PC-3 (cell line): ENCODE measurements around the gene GOSR1. TPM values are rescaled to one million over a fixed set of nuclear protein-coding genes. Genes with fewer than 3 reads are reported as not detected.
"Not testable (repeated sequence)": the region's sequence is repeated elsewhere in the genome, so short reads cannot be mapped to it uniquely, and the experiment has no call there.

ENCODE experiments used
- ATAC-seq: fragments of 200-7000 bp; cut with Tn5 transposase; 2 replicates; pipeline ENCODE4 v1.9.1; 2020; ENCODE audit warnings: mild to moderate bottlenecking, moderate library complexity
- BruUV-seq: library from RNA; stranded (reverse); fragments of 400-500 nt; replicated peaks from 2 replicates; lab custom pipeline; 2021; lab: Mats Ljungman, UMichigan
- CTCF ChIA-PET: fragments of 300-600 bp; sonication (Branson Sonifier 250); formaldehyde crosslinking; loops from one replicate; lab custom pipeline; 2022; ENCODE audit warnings: antibody characterized with exemption; lab: Charles Lee
- POLR2A ChIA-PET: fragments of 300-600 bp; sonication (Branson Sonifier 250); formaldehyde crosslinking; loops from one replicate; lab custom pipeline; 2022; ENCODE audit warnings: antibody characterized with exemption; ENCODE audit not compliant: unreplicated experiment; lab: Charles Lee
- DNase-seq: peaks from one replicate; pipeline ENCODE4 v3.0.0-alpha.2; 2015
- H2AFZ ChIP-seq: fragments of 300-600 bp; sonication (generic); 2 replicates; pipeline ENCODE4 v1.6.0; 2016; ENCODE audit warnings: antibody characterized with exemption, low read length
- H3F3A ChIP-seq: fragments of 300-600 bp; sonication (generic); one replicate; pipeline ENCODE4 v1.6.0; 2017; ENCODE audit warnings: antibody characterized with exemption, low read length, control low read depth, mild to moderate bottlenecking; ENCODE audit not compliant: unreplicated experiment
- H3K27ac ChIP-seq: fragments of 300-600 bp; sonication (generic); 2 replicates; pipeline ENCODE4 v1.5.1; 2016; ENCODE audit warnings: mild to moderate bottlenecking, low read length
- H3K27me3 ChIP-seq: fragments of 300-600 bp; sonication (generic); 2 replicates; pipeline ENCODE4 v1.6.1; 2016; ENCODE audit warnings: low read length, mixed read lengths
- H3K36me3 ChIP-seq: fragments of 300-600 bp; sonication (generic); 2 replicates; pipeline ENCODE4 v1.6.1; 2016; ENCODE audit warnings: low read depth, mixed run types, low read length, mixed read lengths
- H3K4me1 ChIP-seq: fragments of 300-600 bp; sonication (generic); 2 replicates; pipeline ENCODE4 v1.5.1; 2016; ENCODE audit warnings: low read length; ENCODE audit not compliant: insufficient read depth
- H3K4me2 ChIP-seq: fragments of 300-600 bp; sonication (generic); 2 replicates; pipeline ENCODE4 v1.6.0; 2016; ENCODE audit warnings: low read length
- H3K4me3 ChIP-seq: fragments of 300-600 bp; sonication (generic); 2 replicates; pipeline ENCODE4 v1.5.1; 2016; ENCODE audit warnings: mild to moderate bottlenecking, low read length, mixed read lengths
- H3K79me2 ChIP-seq: fragments of 300-600 bp; sonication (generic); 2 replicates; pipeline ENCODE4 v1.6.1; 2017; ENCODE audit warnings: low read length, mixed read lengths
- H3K9ac ChIP-seq: fragments of 300-600 bp; sonication (generic); 2 replicates; pipeline ENCODE4 v1.6.0; 2016; ENCODE audit warnings: mild to moderate bottlenecking, low read length
- H3K9me2 ChIP-seq: fragments of 300-600 bp; sonication (generic); replicated peaks from 2 replicates; pipeline ENCODE4 v1.6.1; 2016; ENCODE audit warnings: mixed run types, low read length, mixed read lengths
- H3K9me3 ChIP-seq: fragments of 300-600 bp; sonication (generic); 2 replicates; pipeline ENCODE4 v1.6.1; 2016; ENCODE audit warnings: low read length, mixed read lengths
- H4K20me1 ChIP-seq: fragments of 300-600 bp; sonication (generic); 2 replicates; pipeline ENCODE4 v1.6.1; 2016; ENCODE audit warnings: low read length, mixed read lengths
- CTCF ChIP-seq: fragments of 300-600 bp; sonication (generic); conservative IDR thresholded peaks from 2 replicates; pipeline ENCODE4 v1.5.1; 2017; ENCODE audit warnings: antibody characterized with exemption, low read depth, mild to moderate bottlenecking, low read length
- EZH2 ChIP-seq: fragments of 300-600 bp; sonication (generic); IDR thresholded peaks from one replicate; pipeline ENCODE4 v1.6.1; 2017; ENCODE audit warnings: antibody characterized with exemption, mild to moderate bottlenecking, low read length; ENCODE audit not compliant: unreplicated experiment
- EZH2phosphoT487 ChIP-seq: fragments of 300-600 bp; sonication (generic); IDR thresholded peaks from 2 replicates; pipeline ENCODE4 v1.6.1; 2018; ENCODE audit warnings: mild to moderate bottlenecking, antibody characterized with exemption, low read length, borderline replicate concordance
- intact Hi-C: fragments of 100-400 bp; cut with micrococcal nuclease; formaldehyde crosslinking; loops from 2 replicates; pipeline ENCODE4 v1.9.0; 2023
- total RNA-seq: library from RNA; depleted of rRNA; stranded (reverse); fragments of >200 nt; gene quantifications from 2 replicates; pipeline ENCODE4 v1.2.3, GENCODE V29; 2014

GOSR1 gene
- total RNA-seq, 1 experiment from 2014 or later: 22.2 TPM

GRCh38 chr17:30443721-30444120 lies 33.5 kb upstream of the GOSR1 start:
- Histone ChIP-seq H3K4me1 (no peaks in the 10 kb centered on the region), H3K4me2 (no peak overlapping the region), H2AFZ (no peak overlapping the region), H3K9me2 (no peaks in the 10 kb centered on the region), H3K27me3 (no peaks in the 10 kb centered on the region), H3K9ac (no peak overlapping the region), H3K27ac (no peak overlapping the region), H3F3A (no peaks in the 10 kb centered on the region), H4K20me1 (no peaks in the 10 kb centered on the region), H3K9me3 (no peaks in the 10 kb centered on the region), H3K4me3 (no peak overlapping the region), H3K36me3 (no peaks in the 10 kb centered on the region), H3K79me2 (no peaks in the 10 kb centered on the region)
- ATAC-seq (no peak), DNase-seq (no peak)
- no TSS peak for BruUV-seq
- CTCF ChIA-PET: no interaction called here
- TF ChIP-seq EZH2 (no peak), EZH2phosphoT487 (no peak), CTCF (no peak)
- intact Hi-C loops: no loop called here
- POLR2A ChIA-PET: no interaction called here

DNA sequence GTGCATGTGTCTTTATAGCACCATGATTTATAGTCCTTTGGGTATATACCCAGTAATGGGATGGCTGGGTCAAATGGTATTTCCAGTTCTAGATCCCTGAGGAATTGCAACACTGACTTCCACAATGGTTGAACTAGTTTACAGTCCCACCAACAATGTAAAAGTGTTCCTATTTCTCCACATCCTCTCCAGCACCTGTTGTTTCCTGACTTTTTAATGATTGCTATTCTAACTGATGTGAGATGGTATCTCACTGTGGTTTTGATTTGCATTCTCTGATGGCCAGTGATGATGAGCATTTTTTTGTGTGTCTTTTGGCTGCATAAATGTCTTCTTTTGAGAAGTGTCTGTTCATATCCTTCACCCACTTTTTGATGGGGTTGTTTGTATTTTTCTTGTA lies 30.6 kb upstream of the GOSR1 start:
- H3K4me3 ChIP-seq, H3K9ac ChIP-seq, H3K4me2 ChIP-seq, ATAC-seq, POLR2A ChIA-PET, DNase-seq, H3K9me2 ChIP-seq, H3K36me3 ChIP-seq, H3F3A ChIP-seq, H4K20me1 ChIP-seq, H3K27ac ChIP-seq, H3K9me3 ChIP-seq, BruUV-seq, H3K27me3 ChIP-seq, CTCF ChIA-PET, H3K79me2 ChIP-seq, H3K4me1 ChIP-seq, intact Hi-C loops, H2AFZ ChIP-seq: not testable (repeated sequence)

- ATAC-seq: no peak
- TF ChIP-seq EZH2: no peak
- no peak for TF ChIP-seq CTCF
- no peak for TF ChIP-seq EZH2phosphoT487
- H3K4me2 ChIP-seq: no peak overlapping the region
- ChIA-PET CTCF (no interaction called here), POLR2A (no interaction called here)
- DNase-seq: no peak
- H2AFZ ChIP-seq: no peak overlapping the region
- H3K27me3 ChIP-seq: no peaks in the 10 kb centered on the region
- no peak overlapping the region for H3K9ac ChIP-seq
- BruUV-seq: no TSS peak
- no peak overlapping the region for H3K4me3 ChIP-seq
- no peaks in the 10 kb centered on the region for H3F3A ChIP-seq
- H3K9me2 ChIP-seq: no peaks in the 10 kb centered on the region
- no peaks in the 10 kb centered on the region for H4K20me1 ChIP-seq
- H3K27ac ChIP-seq: no peak overlapping the region
- intact Hi-C loops: no loop called here
- H3K79me2 ChIP-seq: no peaks in the 10 kb centered on the region
- H3K36me3 ChIP-seq: no peaks in the 10 kb centered on the region
- H3K4me1 ChIP-seq: peaks cover 9% of the 10 kb centered on the region; the same call in 1 of the 2 replicates
- H3K9me3 ChIP-seq: no peaks in the 10 kb centered on the region
Observed at GRCh38 chr17:30449480-30449879, 27.7 kb upstream of the GOSR1 start.
